Stimulated activated CD4-positive, alpha-beta T cell treated with anti-CD3 and anti-CD28 coated beads, Interleukin-1b, Interleukin-23, amount 100 ng/mL, for 48 hours (primary cell): ENCODE data around the gene MNAT1.
A peak's percentile ranks its signal among the peaks of the same experiment; 100 is the strongest.
"Not testable (repeated sequence)": the region's sequence is repeated elsewhere in the genome, so short reads cannot be mapped to it uniquely, and the experiment has no call there.

ENCODE experiments used
- DNase-seq: peaks from one replicate; pipeline ENCODE4 v3.0.0-alpha.2; 2020

Gene MNAT1

DNA sequence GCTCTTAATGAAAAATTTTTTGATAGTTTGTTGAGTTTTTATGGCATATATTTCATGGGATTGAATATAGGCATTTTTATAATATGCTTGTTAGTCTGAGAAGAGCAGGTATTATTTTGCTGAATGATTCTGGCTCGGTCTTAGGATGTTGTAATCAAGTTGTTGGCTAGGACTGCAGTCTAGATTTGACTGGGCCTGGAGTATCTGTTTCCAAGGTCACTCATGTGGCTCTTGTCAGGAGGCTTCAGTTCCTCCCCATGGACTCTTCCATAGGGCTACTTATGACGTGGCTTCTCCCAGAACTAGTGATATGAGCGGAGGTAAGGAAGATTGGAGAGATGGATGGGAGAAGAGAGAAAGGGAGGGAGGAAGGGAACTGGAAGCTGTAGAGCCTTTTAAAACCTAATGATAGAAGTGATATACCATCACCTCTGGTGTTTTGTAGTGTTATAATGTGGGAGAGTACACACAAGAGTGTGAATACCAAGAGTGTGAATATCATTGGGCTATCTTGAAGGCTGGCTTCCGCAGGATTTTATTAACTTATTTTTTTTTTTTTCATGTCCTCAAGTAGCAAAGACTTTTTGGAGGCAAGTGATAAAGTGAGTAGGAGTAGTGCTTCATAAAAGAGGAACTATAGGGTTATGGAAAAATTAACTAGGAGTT lies 4.4 kb downstream of the MNAT1 start:
- no peak for DNase-seq

DNA sequence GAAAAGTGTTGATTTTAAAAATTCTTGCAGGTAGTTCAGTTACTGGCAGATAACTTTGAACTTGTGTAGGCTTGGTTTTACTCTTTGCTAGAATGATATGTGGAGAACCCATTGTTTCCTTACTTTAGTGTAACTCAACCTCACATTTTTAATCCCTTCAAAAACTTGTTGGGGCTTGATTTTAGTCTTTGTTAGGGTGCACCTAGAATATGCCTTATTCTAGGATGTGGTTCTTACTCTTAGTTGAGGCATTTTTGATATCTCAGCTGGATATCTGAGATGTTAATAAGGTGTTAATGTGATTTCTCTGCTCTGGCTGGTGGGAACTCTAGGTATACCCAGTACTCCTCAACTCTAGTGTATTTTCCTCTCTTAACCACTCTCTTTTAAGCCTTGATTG lies 10.0 kb downstream of the MNAT1 start:
- no peak for DNase-seq

DNA sequence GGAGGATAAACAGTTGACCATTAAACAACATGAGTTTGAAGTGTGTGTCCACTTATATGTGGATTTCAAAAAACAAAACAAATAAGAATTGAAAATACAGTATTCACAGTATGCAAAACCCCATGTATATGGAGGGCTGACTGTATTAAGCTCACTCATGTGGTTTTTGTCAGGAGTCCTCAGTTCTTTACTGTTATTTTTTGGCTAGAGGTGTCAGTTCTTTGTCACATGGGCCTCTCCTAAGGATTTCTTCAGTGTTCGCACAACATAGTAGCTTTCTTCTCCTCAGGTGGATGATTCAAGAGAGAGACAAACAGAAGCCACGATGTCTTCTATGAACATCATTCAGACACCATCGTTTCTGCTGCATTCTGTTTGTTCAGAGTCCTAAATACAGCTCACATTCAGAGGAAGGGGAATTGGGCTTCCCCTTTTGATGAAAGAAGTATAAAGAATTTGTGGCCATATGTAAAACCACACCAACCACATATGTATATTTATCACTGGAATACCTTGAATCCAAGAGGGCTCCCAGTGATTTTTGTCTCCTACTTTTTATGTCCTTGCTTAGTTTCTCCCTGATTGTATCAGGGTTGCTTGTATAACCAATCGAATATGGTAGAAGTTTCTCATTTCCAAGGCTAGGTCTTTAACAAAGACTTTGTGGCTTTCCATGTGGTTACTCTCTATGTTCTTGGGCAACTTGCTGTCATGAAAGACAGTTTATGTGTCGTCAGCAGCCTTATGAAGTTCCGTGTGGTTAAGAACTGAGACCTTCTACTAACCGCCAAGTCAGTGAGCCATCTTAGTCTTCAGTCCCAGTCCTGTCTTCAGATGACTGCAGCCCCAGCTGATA lies 18.9 kb downstream of the MNAT1 start:
- peak; percentile 68 for DNase-seq

DNA sequence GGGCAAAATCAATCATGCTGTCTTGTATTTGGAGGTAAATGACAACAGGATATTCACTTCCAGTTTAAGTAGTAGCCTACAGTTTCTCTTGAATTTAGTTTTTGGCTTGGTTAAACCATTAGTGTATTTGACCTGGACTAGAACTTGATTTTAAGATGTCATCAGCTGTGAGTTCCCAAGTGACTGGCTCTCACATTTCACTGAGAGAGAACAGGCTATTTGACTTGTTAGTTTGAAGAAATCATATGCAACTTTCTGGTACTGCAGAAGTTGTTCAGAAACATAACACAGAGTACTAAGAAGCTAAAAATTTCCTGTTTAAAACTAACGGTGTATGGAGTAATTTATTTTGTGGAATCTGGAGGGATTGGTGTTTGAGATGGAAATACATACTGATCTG lies 22.3 kb downstream of the MNAT1 start:
- no peak for DNase-seq

DNA sequence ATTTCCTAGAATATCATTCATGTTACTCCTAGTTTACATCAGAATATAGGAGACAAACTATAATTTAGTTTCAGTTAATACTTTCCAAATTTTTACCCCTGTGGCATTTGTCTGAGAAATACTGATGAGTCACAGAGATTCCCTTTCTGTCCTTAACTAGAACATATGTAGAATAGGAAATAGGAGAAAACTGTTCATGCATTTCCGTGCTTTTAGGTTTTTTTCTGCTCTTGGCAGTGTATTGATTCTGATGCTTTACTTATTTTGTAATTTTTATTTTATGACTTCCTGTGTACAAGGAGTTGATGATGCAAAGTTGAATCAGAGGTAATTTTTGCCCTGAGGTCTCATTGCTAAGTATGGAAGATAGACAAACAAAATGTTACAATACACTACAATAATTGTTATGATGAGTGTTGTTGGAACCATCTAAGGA lies 23.0 kb downstream of the MNAT1 start:
- DNase-seq: no peak

DNA sequence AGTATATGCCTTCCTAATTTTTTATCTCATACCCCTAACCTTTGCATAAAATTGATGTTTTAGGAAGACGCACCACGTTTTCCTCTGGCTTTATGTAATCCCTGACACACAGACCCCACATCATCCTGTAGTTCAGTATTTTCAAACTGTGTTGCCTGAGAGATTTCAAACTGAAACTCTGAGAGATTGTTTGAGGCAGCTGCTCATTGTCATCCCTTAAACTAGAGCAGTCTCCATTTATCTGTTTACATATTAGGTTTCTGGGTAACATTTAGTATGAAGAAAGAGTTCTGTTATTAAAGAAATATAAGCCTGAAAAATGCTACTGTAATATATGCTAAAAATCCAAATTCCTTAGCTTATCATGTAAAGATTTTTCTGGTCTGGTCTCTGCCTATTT lies 24.3 kb downstream of the MNAT1 start:
- DNase-seq: no peak

DNA sequence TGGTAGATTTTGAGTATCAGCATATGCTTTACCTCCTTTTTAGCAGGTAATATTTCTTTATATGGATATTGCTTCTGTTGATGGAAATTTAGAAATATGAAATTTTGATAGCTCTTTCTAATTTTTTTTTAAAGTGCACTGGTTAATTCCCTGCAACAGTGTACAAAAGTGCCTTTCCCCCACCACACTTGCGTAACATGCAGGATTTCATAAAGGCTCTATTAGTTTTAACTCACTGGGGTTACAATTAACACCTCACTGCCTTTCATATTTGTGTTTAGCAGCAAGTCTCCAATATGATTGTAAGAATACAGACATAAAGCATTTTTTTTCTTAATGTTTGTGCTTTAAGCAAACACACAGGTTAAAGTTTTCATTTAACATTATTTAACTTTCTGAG lies 25.6 kb downstream of the MNAT1 start:
- DNase-seq: no peak

DNA sequence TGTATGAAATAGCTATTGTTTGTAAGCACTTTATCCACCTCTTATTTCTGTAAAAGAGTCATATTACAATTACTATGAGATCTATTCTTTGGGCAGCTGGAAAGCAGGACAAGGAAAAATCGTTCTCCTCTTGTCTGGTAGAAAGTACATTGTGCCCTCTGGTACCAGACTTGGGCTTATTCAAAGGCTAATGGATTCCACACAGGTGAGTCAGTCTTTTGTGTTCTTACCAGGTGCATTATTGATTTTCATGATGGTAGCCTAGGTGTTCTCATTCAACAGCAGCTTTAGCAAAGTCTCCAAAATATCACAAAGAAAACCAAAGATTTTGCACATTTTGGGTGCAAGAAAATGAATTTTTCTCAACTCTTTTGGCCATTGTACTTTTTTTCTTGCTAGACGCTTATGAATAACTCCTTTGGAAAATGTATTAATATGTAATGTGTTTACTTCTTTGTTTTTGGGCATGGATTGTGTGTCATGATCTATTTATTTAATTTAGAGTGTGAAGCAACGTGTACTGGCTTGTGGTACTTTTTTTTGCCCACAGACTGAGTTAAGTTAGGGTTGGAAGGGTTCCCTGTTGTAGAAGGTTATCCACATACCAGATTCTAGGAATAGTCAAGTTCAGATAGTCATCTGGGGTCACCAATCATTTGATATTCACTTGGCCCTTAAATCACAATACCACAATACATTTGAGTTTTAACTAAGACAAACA lies 26.2 kb downstream of the MNAT1 start:
- no peak for DNase-seq

DNA sequence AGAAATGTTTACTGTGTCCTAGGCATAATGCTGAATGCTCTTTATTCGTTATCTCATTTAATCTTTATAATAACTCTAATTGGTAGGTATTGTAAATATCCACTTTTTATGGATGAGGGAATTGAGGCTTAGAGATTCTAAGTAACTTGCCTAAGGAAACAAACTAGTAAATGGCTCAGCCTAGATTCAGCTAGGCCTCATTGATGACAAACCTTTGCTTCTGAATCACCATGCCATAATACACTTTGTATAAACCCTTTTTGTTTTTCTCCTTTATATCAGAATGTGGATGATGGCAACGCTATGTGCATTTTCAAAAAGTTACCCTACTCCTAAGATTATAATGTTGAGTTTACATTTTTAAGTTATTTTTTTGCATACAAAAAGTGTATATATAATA lies 34.0 kb downstream of the MNAT1 start:
- DNase-seq: no peak

DNA sequence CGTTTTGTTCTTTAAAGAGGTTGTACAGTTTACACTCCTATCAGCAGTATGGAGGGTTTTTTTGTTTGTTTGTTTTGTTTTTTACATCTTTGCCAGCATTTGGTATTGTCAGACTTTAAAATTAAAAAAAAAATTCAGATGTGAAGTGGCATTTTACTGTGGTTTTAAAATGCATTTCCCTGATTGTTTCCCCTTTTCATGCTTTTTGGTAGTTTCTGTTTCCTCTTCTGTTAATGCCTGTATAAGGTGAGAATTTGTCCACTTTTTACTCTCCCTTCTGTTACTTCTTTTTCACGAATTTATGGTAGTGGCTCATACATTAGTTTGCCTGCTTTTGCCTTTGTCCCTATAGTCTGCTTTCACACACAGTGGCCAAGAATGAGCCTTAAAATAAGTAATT lies 36.6 kb downstream of the MNAT1 start:
- no peak for DNase-seq

DNA sequence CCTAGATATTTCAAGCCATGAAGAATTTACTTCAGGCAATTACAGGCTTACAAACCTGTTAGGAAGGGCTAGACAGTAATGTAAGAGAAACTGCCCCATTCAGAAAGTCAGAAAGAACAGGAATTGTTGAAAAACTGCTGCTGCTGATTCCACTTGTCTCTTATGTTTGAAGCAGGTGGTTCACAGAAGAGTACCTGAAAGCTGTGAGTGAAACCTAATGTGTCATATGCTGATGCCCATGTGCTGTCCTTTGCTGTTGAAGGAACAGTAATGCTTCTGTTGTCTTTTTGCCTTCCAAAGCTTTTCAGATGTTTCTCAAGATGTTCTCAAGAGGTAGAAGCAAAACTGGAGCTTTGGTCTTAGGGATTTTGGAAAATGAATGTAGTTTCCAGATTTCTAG lies 39.0 kb downstream of the MNAT1 start:
- DNase-seq: no peak

DNA sequence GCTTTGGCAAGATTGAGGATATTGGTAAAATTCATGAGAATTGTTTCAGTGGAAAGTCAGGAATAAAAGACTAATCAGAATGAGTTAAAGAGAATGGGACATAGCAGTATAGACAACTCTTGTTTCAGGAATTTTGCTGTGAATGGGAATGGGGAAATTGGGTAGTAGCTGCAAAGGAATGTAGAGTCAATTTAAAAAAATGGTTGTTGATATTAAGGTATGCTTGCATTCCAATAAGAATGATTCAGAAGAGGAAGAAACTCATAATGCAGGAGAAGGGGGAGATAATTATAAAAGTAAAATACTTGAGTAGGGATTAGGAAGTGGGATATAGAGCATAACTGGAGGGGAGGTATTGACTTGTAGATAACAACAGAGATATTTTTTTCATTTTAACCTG lies 40.7 kb downstream of the MNAT1 start:
- DNase-seq: no peak

DNA sequence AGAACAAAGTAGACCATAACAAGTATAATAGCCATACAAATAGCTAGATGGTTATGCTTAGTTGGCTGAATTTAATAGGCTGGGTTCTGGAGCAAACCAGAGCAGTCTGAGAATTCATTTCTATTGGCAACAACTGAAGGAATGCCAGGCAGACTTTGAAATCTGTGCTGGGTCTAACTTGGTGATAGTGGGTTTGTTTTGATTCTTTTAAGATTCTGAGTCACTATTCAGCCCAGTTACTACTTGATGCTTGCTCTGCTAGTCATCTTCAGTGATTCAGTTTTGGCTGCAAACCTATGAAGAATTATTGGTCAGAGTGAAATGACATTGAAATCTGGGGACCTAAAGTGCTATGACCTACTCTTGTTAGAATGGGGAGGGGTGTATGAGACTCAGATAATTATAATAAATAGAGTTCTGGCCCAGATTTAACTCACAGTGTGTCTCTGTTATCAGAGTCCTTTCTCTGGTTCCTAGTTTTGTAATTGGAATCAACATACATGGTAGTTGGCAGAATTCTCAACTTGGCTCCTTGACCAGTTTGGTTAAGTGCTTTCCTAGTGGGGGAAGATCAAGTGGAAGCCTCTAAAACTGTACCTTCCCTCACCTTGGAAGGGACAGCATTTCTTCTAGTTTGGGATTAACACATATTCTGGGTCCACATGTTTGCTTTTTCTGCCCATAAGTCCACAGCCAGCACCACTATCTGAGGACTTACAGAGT lies 43.5 kb downstream of the MNAT1 start:
- DNase-seq: no peak

DNA sequence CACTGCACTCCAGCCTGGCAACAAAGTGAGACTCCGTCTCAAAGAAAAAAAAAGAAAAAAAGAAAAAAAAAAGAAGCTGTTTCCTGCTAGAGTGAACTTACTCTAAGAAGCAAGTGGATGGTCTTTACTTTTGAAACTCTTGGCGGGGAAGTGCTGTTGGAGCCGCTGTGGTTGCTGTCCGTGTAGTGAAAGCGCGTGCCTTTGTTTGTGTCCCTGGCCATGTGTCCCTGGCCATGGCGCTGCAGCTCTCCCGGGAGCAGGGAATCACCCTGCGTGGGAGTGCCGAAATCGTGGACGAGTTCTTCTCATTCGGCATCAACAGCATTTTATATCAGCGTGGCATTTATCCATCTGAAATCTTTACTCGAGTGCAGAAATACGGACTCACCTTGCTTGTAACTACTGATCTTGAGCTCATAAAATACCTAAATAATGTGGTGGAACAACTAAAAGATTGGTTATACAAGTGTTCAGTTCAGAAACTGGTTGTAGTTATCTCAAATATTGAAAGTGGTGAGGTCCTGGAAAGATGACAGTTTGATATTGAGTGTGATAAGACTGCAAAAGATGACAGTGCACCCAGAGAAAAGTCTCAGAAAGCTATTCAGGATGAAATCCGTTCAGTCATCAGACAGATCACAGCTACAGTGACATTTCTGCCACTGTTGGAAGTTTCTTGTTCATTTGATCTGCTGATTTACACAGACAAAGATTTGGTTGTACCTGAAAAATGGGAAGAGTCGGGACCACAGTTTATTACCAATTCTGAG lies 45.4 kb downstream of the MNAT1 start:
- DNase-seq: not testable (repeated sequence)

DNA sequence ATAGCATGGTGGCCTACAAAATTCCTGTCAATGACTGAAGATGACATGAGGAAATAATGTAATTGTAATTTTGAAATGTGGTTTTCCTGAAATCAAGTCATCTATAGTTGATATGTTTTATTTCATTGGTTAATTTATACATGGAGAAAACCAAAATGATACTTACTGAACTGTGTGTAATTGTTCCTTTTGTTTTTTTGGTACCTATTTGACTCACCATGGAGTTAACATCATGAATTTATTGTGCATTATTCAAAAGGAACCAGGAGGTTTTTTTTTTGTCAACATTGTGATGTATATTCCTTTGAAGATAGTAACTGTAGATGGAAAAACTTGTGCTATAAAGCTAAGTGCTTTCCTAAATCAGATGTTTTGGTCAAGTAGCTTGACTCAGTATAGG lies 46.0 kb downstream of the MNAT1 start:
- not testable (repeated sequence) for DNase-seq

DNA sequence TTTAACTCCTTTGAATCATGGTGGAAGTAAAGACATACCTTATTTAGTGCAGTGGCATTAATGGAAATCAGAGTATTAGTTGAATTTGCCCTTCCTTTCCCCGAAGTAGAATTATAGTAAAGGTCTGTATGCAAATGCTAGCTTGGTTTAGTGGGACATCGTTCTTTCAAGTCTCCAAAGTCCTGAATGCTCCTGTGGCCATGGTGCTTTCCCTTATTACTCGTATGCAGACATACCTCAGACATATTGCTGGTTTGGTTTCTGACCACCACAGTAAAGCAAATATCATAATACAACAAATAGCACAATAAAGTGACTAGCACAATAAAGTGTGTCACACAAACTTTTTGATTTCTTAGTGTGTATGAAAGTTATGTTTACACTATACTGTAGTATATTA lies 52.3 kb downstream of the MNAT1 start:
- no peak for DNase-seq

DNA sequence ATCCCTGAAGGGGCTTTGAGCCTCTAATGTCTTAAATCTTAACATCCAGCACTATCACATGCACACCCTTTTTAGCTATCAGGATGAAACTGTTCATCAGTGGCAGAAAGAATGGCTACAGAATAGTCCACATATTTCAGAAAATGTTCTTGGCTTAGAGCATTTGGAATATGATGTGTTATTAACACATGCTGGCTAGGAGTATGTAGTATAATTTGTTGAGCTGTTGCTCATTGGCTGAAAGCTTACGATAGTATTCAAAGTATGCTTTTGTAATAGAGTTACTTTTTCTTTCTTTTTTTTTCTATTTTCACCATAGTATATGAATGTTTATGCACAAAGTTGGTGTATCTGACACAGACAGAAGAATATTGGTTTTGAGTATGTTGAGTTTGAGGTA lies 55.1 kb downstream of the MNAT1 start:
- no peak for DNase-seq

DNA sequence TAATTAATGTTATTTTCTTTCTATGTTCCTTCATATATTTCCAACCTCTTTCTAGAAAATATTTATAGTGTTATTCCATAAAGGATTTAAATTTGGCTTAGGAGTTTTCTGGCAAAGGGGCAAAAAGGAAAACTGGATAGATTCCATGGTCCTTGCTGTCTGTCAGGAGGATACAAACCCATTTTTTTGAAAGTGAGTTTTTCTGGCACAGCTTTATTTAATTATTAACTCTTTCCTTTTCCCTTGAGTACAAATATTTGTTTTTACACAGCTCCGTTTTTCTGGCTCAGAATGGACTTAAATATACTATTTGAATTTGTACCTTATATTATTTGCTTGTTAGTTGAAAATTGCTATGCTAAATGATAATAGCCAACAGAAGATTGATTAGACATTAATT lies 56.3 kb downstream of the MNAT1 start:
- no peak for DNase-seq

DNA sequence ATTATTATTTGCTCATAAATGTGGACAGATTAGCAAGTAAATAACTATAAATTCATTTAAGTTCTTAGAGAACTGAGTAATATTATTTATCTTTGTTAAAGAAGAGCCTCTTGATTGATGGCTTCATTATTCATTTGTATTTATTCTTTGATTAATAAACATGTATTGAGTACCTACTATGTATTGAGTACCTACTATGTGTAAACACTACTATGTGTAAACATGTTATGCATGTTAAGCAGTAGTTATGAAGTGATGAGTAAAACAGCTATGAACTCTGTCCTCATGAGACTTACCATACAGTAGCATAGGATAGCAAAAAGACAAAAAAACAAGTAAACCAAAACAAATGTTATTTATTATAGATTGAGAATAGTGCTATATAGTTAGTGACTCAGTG lies 61.9 kb downstream of the MNAT1 start:
- DNase-seq: no peak

DNA sequence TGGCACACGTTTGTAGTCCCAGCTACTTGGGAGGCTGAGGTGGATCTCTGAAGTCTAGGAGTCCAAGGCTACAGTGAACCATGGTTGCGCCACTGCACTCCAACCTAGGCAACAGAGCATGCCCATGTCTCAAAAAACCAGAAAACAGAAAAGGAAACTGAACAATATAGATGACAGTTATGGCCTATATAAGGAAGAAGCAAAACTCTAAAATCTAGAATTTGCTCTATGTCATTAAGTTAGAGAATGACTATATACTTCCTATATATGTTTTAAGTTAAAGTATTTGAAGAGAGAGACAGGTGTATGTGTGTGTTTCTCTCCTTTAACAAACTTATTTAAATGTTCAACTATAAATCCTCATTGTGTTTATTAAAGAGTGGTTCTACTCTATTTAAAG lies 65.8 kb downstream of the MNAT1 start:
- DNase-seq: no peak

DNA sequence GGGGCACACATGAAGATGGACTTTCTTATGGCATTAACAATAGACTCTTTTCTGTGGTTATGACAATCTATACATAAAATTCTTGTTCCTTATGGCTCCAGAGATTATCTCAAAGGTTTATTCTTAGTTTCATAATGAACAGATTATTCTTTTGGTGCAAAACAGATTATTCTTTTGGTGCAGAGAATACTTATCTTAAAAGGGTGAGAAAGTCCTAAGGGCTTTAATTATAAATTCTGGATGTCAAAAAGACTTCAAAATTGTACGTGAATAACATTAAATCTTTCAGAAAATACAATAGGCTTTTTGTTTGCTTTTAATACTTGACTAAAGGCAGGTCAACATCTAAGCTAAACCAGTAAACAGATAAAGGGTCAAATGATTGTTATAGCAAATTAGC lies 69.3 kb downstream of the MNAT1 start:
- DNase-seq: no peak

DNA sequence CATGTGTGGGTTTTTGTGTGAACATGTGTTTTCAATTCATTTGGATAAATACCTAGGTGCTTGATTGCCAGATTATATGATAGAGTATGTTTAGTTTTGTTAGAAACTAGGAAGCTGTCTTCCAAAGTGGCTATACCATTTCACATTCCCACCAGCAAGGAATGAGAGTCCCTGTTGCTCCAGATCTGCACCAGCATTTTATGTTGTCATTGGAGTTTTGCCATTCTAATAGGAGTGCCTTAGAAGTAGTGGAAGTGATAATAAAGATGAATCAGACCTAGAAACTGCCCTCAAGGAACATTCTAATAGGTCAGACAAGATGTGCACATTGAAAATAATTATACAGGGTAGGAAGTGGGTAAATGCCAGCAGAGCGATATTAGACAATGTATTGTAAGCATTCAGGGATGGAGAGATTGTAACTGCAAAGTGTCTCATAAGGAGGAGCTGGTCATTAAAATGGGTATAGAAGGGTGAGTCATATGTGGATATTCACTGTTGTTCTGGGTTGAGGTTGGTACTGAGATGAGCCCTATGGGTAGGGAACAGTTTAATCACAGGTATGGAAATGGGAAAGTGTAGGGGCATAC lies 71.4 kb downstream of the MNAT1 start:
- no peak for DNase-seq
